GM12875 (cell line): ENCODE measurements around the gene BBS2.

Source experiments
- H3K4me3 ChIP-seq: one replicate; pipeline ENCODE4 v1.5.1; 2011; ENCODE audit warnings: low read depth, low read length, control low read depth
- CTCF ChIP-seq: IDR thresholded peaks from 2 replicates; pipeline ENCODE4 v1.5.1; 2011; ENCODE audit warnings: low read depth, mild to moderate bottlenecking, control low read depth, inconsistent platforms, low read length, moderate library complexity, borderline replicate concordance; ENCODE audit not compliant: insufficient read depth

The BBS2 gene

GRCh38 chr16:56488035-56488434 is 31.8 kb downstream of the BBS2 start:
- no peak overlapping the region for H3K4me3 ChIP-seq
- no peak for TF ChIP-seq CTCF

- H3K4me3 ChIP-seq = no peak overlapping the region
- TF ChIP-seq CTCF = no peak
Measured at GRCh38 chr16:56483394-56483793, 36.4 kb downstream of the BBS2 start.

GRCh38 chr16:56482683-56483236 is 37.1 kb downstream of the BBS2 start:
- H3K4me3 ChIP-seq = no peak overlapping the region
- no peak for TF ChIP-seq CTCF

GRCh38 chr16:56481468-56482122 is 38.2 kb downstream of the BBS2 start:
- TF ChIP-seq CTCF = no peak
- H3K4me3 ChIP-seq = no peak overlapping the region

GRCh38 chr16:56480776-56481467 is 38.9 kb downstream of the BBS2 start:
- H3K4me3 ChIP-seq = no peak overlapping the region
- no peak for TF ChIP-seq CTCF

GRCh38 chr16:56479469-56479868 is 40.4 kb downstream of the BBS2 start:
- TF ChIP-seq CTCF = no peak
- no peak overlapping the region for H3K4me3 ChIP-seq
